HG03520 (cell line): ENCODE measurements around the gene TTC23.

Source experiments
- ATAC-seq: cut with Tn5 transposase; IDR thresholded peaks from one replicate; pipeline ENCODE4 v1.9.1; 2021; ENCODE audit warnings: mild to moderate bottlenecking, moderate library complexity; ENCODE audit not compliant: unreplicated experiment

The TTC23 gene

GRCh38 chr15:99106417-99107220 lies 142.8 kb downstream of the TTC23 start:
- no peak for ATAC-seq

- peak; percentile 29 for ATAC-seq
Observed at GRCh38 chr15:99105514-99106341, 143.7 kb downstream of the TTC23 start.

GRCh38 chr15:99104788-99105513 lies 144.4 kb downstream of the TTC23 start, which contains the start of gene SYNM:
SYNM (plus strand) TSS chr15:99105080; CDS start chr15:99105200, 120 bp downstream.
- peak; percentile 50 for ATAC-seq

- no peak for ATAC-seq
Observed at GRCh38 chr15:99103279-99103678, 146.1 kb downstream of the TTC23 start.

GRCh38 chr15:99102332-99103235 lies 146.8 kb downstream of the TTC23 start:
- ATAC-seq = no peak

GRCh38 chr15:99101501-99101900 lies 147.9 kb downstream of the TTC23 start:
- no peak for ATAC-seq

- ATAC-seq = no peak
Observed at GRCh38 chr15:99100245-99101173, 148.9 kb downstream of the TTC23 start.

GRCh38 chr15:99099661-99100060 lies 149.7 kb downstream of the TTC23 start:
- ATAC-seq = no peak

- no peak for ATAC-seq
Observed at GRCh38 chr15:99098991-99099390, 150.4 kb downstream of the TTC23 start.

GRCh38 chr15:99098426-99098825 lies 151.0 kb downstream of the TTC23 start:
- no peak for ATAC-seq

GRCh38 chr15:99097441-99098410 lies 151.7 kb downstream of the TTC23 start:
- no peak for ATAC-seq

GRCh38 chr15:99096894-99097426 lies 152.4 kb downstream of the TTC23 start:
- ATAC-seq = no peak

- ATAC-seq = no peak
Observed at GRCh38 chr15:99096173-99096893, 153.0 kb downstream of the TTC23 start.

- ATAC-seq = no peak
Observed at GRCh38 chr15:99095626-99096025, 153.8 kb downstream of the TTC23 start.

- no peak for ATAC-seq
Observed at GRCh38 chr15:99092554-99093172, 156.7 kb downstream of the TTC23 start.

GRCh38 chr15:99090938-99091337 lies 158.4 kb downstream of the TTC23 start:
- ATAC-seq = no peak
